ENCODE results near the gene PIGW.

DNA sequence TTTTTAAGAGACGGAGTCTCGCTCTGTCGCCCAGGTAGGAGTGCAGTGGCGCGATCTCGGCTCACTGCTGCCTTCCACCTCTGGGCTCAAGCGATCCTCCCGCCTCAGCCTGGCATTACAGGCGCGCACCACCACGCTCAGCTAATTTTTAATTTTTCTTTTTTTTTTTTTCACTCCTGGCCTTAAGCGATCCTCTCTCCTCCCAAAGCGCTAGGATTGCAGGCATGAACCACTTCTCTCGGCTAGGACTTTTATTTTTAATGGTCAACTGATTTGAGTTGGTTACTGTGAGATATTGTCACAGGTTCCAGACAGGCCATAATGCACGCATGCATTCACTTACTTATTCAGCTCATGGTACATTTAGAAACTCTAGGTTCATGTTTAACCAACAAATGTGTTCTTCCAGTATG, 888 bp downstream of the PIGW start:
- TF ChIP-seq, protein P1, sequence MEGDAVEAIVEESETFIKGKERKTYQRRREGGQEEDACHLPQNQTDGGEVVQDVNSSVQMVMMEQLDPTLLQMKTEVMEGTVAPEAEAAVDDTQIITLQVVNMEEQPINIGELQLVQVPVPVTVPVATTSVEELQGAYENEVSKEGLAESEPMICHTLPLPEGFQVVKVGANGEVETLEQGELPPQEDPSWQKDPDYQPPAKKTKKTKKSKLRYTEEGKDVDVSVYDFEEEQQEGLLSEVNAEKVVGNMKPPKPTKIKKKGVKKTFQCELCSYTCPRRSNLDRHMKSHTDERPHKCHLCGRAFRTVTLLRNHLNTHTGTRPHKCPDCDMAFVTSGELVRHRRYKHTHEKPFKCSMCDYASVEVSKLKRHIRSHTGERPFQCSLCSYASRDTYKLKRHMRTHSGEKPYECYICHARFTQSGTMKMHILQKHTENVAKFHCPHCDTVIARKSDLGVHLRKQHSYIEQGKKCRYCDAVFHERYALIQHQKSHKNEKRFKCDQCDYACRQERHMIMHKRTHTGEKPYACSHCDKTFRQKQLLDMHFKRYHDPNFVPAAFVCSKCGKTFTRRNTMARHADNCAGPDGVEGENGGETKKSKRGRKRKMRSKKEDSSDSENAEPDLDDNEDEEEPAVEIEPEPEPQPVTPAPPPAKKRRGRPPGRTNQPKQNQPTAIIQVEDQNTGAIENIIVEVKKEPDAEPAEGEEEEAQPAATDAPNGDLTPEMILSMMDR (IDR thresholded peaks at IDR 0.05): no peak
- no peak for TF ChIP-seq HMGXB4 (CRISPR knock-in tag; IDR thresholded peaks at IDR 0.05)
- no peak for TF ChIP-seq SP1 (CRISPR knock-in tag; conservative IDR thresholded peaks at IDR 0.05)
- TF ChIP-seq GRHL2 (CRISPR knock-in tag; IDR thresholded peaks at IDR 0.05; ENCODE audit: insufficient replicate concordance, severe bottlenecking): no peak
- TF ChIP-seq ZNF121 (CRISPR knock-in tag; IDR thresholded peaks at IDR 0.05): no peak
- TF ChIP-seq ZNF263 (CRISPR knock-in tag; IDR thresholded peaks at IDR 0.05; ENCODE audit: low read depth): no peak
- no peak for TF ChIP-seq ATF2 (CRISPR knock-in tag; IDR thresholded peaks at IDR 0.05; ENCODE audit: borderline replicate concordance, low read depth)

Measured in WTC11 (cell line).